ENCODE results near the gene SCPEP1.

DNA sequence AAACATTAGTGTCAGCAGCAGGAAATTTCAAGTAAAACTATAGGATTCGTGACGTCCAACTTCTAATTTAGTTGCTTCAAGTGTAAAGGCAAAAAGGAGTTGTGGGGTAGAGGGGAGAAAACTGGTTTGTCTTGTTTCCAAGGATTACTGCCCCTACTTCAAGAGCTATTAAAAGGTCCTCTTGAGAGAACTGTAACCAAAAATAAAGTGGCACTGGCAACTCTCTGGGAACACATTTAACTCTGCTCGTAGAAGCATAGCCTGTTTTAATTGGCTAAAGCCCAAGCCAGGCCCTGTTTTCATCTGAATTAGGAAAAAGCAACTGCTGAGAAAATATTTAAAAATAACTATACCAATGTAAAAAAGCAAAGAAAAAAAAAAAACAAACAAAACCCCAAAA, 55.4 kb downstream of the SCPEP1 start:
- TF ChIP-seq ZNF274 (IDR thresholded peaks at IDR 0.05; ENCODE audit: low read depth, low read length) (no peak), YY1 (IDR thresholded peaks at IDR 0.05; ENCODE audit: insufficient read depth, insufficient read length) (no peak), SUZ12 (IDR thresholded peaks at IDR 0.05; ENCODE audit: extremely low read depth, insufficient read depth, insufficient read length) (no peak)

Data from NT2/D1 (cell line).